Measurements from ENCODE around the gene SPG11. TPM values are rescaled to one million over a fixed set of nuclear protein-coding genes. Genes with fewer than 3 reads are reported as not detected.

Gene SPG11
- total and polyA plus RNA-seq, 2 of the 13 experiments (the other 11 are each of a cell fraction or from before 2014, with no cell fraction given) = 31.5 to 40.7 TPM

DNA sequence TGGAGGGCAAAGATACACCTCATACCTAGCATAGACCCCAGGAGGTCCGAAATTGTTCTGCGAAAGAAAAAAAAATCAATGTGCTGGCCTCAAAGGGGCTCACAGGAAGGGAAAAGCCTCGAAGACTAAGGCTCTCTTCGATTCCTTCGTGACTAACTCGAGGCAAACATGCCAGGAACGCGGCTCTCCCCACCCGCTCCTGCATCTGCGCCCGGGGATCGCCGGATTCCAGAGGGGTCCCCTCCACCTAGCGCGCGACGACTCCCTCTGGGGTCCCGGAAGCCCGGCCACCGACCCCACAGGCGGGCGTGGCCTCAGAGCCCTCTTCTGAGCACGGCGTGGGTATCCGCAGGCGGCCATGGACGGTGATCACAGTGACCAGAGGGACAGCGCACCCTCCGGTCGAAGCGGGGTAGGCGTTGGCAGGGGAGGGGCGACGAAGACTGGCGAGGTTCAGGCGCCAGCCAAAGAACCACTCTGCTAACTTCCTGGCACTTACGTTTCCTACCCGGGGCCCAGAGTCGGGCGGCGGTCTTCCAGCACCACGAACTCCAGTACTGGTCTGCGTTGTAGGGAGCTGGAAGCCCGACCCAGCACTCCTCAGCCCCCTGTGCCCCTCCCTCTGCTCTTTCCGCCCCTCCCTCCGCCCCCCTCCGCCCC lies 127.0 kb downstream of the SPG11 start (continued):
- TF ChIP-seq, protein P1, sequence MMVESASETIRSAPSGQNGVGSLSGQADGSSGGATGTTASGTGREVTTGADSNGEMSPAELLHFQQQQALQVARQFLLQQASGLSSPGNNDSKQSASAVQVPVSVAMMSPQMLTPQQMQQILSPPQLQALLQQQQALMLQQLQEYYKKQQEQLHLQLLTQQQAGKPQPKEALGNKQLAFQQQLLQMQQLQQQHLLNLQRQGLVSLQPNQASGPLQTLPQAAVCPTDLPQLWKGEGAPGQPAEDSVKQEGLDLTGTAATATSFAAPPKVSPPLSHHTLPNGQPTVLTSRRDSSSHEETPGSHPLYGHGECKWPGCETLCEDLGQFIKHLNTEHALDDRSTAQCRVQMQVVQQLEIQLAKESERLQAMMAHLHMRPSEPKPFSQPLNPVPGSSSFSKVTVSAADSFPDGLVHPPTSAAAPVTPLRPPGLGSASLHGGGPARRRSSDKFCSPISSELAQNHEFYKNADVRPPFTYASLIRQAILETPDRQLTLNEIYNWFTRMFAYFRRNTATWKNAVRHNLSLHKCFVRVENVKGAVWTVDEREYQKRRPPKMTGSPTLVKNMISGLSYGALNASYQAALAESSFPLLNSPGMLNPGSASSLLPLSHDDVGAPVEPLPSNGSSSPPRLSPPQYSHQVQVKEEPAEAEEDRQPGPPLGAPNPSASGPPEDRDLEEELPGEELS (CRISPR knock-in tag; IDR thresholded peaks at IDR 0.05) = peak; percentile 27; the same call in 1 of the 2 replicates
- TF ChIP-seq TAF1 (CRISPR knock-in tag; IDR thresholded peaks at IDR 0.05) (0 out of 2 replicates have a peak, but pooled peaks have one; percentile 8), POGZ (CRISPR knock-in tag; IDR thresholded peaks at IDR 0.05) (no peak), TBX2 (CRISPR knock-in tag; IDR thresholded peaks at IDR 0.05; ENCODE audit: borderline replicate concordance) (no peak), RARG (CRISPR knock-in tag; IDR thresholded peaks at IDR 0.05; ENCODE audit: low read depth) (0 out of 2 replicates have a peak, but pooled peaks have one; percentile 7), ZNF180 (CRISPR knock-in tag; IDR thresholded peaks at IDR 0.05; ENCODE audit: borderline replicate concordance, low read depth) (no peak), ZNF33A (CRISPR knock-in tag; IDR thresholded peaks at IDR 0.05; ENCODE audit: borderline replicate concordance) (no peak), FOXP1 (IDR thresholded peaks at IDR 0.05) (no peak), FOXP1 (CRISPR knock-in tag; IDR thresholded peaks at IDR 0.05) (peak; percentile 19; the same call in 1 of the 2 replicates), ZNF652 (CRISPR knock-in tag; IDR thresholded peaks at IDR 0.05; ENCODE audit: borderline replicate concordance, low read depth) (no peak), TGIF2 (CRISPR knock-in tag; IDR thresholded peaks at IDR 0.05) (0 out of 2 replicates have a peak, but pooled peaks have one; percentile 23), FOXM1 (CRISPR knock-in tag; IDR thresholded peaks at IDR 0.05) (no peak; the same call in 1 of the 2 replicates)
- TF ChIP-seq, protein P2, sequence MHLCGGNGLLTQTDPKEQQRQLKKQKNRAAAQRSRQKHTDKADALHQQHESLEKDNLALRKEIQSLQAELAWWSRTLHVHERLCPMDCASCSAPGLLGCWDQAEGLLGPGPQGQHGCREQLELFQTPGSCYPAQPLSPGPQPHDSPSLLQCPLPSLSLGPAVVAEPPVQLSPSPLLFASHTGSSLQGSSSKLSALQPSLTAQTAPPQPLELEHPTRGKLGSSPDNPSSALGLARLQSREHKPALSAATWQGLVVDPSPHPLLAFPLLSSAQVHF (CRISPR knock-in tag; IDR thresholded peaks at IDR 0.05) = peak; percentile 49; the same call in 1 of the 2 replicates
- TF ChIP-seq, protein P3, sequence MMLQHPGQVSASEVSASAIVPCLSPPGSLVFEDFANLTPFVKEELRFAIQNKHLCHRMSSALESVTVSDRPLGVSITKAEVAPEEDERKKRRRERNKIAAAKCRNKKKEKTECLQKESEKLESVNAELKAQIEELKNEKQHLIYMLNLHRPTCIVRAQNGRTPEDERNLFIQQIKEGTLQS (CRISPR knock-in tag; IDR thresholded peaks at IDR 0.05) = 0 out of 2 replicates have a peak, but pooled peaks have one; percentile 23
- TF ChIP-seq, protein P4, sequence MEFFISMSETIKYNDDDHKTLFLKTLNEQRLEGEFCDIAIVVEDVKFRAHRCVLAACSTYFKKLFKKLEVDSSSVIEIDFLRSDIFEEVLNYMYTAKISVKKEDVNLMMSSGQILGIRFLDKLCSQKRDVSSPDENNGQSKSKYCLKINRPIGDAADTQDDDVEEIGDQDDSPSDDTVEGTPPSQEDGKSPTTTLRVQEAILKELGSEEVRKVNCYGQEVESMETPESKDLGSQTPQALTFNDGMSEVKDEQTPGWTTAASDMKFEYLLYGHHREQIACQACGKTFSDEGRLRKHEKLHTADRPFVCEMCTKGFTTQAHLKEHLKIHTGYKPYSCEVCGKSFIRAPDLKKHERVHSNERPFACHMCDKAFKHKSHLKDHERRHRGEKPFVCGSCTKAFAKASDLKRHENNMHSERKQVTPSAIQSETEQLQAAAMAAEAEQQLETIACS (CRISPR knock-in tag; IDR thresholded peaks at IDR 0.05) = no peak
- TF ChIP-seq, protein P5, sequence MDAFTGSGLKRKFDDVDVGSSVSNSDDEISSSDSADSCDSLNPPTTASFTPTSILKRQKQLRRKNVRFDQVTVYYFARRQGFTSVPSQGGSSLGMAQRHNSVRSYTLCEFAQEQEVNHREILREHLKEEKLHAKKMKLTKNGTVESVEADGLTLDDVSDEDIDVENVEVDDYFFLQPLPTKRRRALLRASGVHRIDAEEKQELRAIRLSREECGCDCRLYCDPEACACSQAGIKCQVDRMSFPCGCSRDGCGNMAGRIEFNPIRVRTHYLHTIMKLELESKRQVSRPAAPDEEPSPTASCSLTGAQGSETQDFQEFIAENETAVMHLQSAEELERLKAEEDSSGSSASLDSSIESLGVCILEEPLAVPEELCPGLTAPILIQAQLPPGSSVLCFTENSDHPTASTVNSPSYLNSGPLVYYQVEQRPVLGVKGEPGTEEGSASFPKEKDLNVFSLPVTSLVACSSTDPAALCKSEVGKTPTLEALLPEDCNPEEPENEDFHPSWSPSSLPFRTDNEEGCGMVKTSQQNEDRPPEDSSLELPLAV (CRISPR knock-in tag; conservative IDR thresholded peaks at IDR 0.05; ENCODE audit: low read depth) = no peak
- TF ChIP-seq, protein P6, sequence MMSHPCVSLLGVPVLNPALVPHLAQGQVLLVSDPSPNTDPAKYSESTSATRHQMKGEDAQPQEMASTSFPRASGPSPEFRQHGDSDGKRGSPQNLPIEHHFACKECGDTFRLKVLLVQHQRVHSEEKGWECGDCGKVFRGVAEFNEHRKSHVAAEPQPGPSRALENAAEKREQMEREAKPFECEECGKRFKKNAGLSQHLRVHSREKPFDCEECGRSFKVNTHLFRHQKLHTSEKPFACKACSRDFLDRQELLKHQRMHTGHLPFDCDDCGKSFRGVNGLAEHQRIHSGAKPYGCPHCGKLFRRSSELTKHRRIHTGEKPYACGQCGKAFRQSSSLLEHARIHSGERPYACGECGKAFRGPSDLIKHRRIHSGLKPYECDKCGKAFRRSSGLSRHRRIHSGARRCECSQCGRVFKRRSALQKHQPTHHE (CRISPR knock-in tag; IDR thresholded peaks at IDR 0.05; ENCODE audit: borderline replicate concordance) = no peak
- TF ChIP-seq, protein P7, sequence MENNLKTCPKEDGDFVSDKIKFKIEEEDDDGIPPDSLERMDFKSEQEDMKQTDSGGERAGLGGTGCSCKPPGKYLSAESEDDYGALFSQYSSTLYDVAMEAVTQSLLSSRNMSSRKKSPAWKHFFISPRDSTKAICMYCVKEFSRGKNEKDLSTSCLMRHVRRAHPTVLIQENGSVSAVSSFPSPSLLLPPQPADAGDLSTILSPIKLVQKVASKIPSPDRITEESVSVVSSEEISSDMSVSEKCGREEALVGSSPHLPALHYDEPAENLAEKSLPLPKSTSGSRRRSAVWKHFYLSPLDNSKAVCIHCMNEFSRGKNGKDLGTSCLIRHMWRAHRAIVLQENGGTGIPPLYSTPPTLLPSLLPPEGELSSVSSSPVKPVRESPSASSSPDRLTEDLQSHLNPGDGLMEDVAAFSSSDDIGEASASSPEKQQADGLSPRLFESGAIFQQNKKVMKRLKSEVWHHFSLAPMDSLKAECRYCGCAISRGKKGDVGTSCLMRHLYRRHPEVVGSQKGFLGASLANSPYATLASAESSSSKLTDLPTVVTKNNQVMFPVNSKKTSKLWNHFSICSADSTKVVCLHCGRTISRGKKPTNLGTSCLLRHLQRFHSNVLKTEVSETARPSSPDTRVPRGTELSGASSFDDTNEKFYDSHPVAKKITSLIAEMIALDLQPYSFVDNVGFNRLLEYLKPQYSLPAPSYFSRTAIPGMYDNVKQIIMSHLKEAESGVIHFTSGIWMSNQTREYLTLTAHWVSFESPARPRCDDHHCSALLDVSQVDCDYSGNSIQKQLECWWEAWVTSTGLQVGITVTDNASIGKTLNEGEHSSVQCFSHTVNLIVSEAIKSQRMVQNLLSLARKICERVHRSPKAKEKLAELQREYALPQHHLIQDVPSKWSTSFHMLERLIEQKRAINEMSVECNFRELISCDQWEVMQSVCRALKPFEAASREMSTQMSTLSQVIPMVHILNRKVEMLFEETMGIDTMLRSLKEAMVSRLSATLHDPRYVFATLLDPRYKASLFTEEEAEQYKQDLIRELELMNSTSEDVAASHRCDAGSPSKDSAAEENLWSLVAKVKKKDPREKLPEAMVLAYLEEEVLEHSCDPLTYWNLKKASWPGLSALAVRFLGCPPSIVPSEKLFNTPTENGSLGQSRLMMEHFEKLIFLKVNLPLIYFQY (CRISPR knock-in tag; IDR thresholded peaks at IDR 0.05; ENCODE audit: borderline replicate concordance) = peak; percentile 52; the same call in 1 of the 2 replicates
